Thyroid gland (tissue), 4 donors: ENCODE measurements around the gene SULT2B1.

Source experiments
- CTCF ChIP-seq, 6 experiments: fragments of 200-600 bp in 3 of 6; fragments of 450-650 bp in 3 of 6; sonication (generic) in 3 of 6; IDR thresholded peaks; one replicate each; pipeline ENCODE4 v1.5.1; 2016 to 2019; ENCODE audit warnings: antibody characterized with exemption in 6 of 6, mild to moderate bottlenecking in 2 of 6, inconsistent platforms in 1 of 6, moderate library complexity in 1 of 6
- POLR2A ChIP-seq, 2 donors: fragments of 450-650 bp; IDR thresholded peaks; one replicate each; pipeline ENCODE4 v1.6.1; 2017; ENCODE audit warnings: antibody characterized with exemption in 2 of 2, mild to moderate bottlenecking in 2 of 2, moderate library complexity in 1 of 2

- TF ChIP-seq CTCF (IDR thresholded peaks at IDR 0.05) (no peak), POLR2A (IDR thresholded peaks at IDR 0.05) (no peak)
Measured at GRCh38 chr19:48606463-48607358, 54.7 kb downstream of the SULT2B1 start, which contains the start of gene SPACA4.
